HG02970 (cell line): ENCODE results near the gene MAPK11.

Experiments
- ATAC-seq: cut with Tn5 transposase; IDR thresholded peaks from one replicate; pipeline ENCODE4 v1.9.1; 2021; ENCODE audit warnings: mild to moderate bottlenecking, moderate library complexity, moderate number of reproducible peaks; ENCODE audit not compliant: unreplicated experiment, low FRiP score

Gene MAPK11

GRCh38 chr22:50264104-50264745 lies 6.0 kb downstream of the MAPK11 start:
- ATAC-seq, result no peak

- ATAC-seq, result no peak
These were observed 7.1 kb downstream of the MAPK11 start for GRCh38 chr22:50262973-50263617.

- no peak for ATAC-seq
These were observed 7.7 kb downstream of the MAPK11 start for GRCh38 chr22:50262460-50262911.

- ATAC-seq, result no peak
These were observed 8.3 kb downstream of the MAPK11 start, which contains the start of gene MAPK12 for GRCh38 chr22:50261615-50262459. Gene MAPK12 (minus strand): TSS chr22:50261683. CDS start chr22:50261509, 174 bp downstream.

- ATAC-seq, result no peak
These were observed 9.2 kb downstream of the MAPK11 start for GRCh38 chr22:50260801-50261614.

- ATAC-seq, result no peak
These were observed 9.8 kb downstream of the MAPK11 start for GRCh38 chr22:50260434-50260800.

GRCh38 chr22:50259302-50259701 lies 10.9 kb downstream of the MAPK11 start:
- no peak for ATAC-seq

- no peak for ATAC-seq
These were observed 11.6 kb downstream of the MAPK11 start for GRCh38 chr22:50258361-50259292.

- no peak for ATAC-seq
These were observed 12.5 kb downstream of the MAPK11 start for GRCh38 chr22:50257451-50258360.

GRCh38 chr22:50257041-50257440 lies 13.1 kb downstream of the MAPK11 start:
- ATAC-seq, result no peak

GRCh38 chr22:50256258-50256862 lies 13.8 kb downstream of the MAPK11 start:
- no peak for ATAC-seq

- no peak for ATAC-seq
These were observed 14.6 kb downstream of the MAPK11 start for GRCh38 chr22:50255607-50256006.

GRCh38 chr22:50255099-50255498 lies 15.1 kb downstream of the MAPK11 start:
- no peak for ATAC-seq

GRCh38 chr22:50253941-50254340 lies 16.2 kb downstream of the MAPK11 start:
- ATAC-seq, result no peak

- no peak for ATAC-seq
These were observed 16.9 kb downstream of the MAPK11 start for GRCh38 chr22:50253046-50253915.

- no peak for ATAC-seq
These were observed 17.8 kb downstream of the MAPK11 start for GRCh38 chr22:50252082-50253045.
